HepG2 (cell line): ENCODE results near the gene APOLD1.

Experiments used
- CREB1 ChIP-seq, 2 experiments: fragments of 450-650 bp in 1 of 2; IDR thresholded peaks; 2 replicates each; pipeline ENCODE4 v1.6.1; 2016 to 2017; ENCODE audit warnings: control low read depth in 1 of 2, mild to moderate bottlenecking in 1 of 2, missing compliant biosample characterization in 1 of 2, missing genetic modification characterization in 1 of 2
- FOXJ3 ChIP-seq: sonication (generic); formaldehyde crosslinking; IDR thresholded peaks from 2 replicates; pipeline ENCODE4 v1.4.0; 2020; ENCODE audit warnings: missing genetic modification reagents, mild to moderate bottlenecking, borderline replicate concordance
- MXI1 ChIP-seq: IDR thresholded peaks from 3 replicates; pipeline ENCODE4 v1.6.1; 2012; ENCODE audit warnings: low read depth, low read length, inconsistent platforms, borderline replicate concordance
- PATZ1 ChIP-seq: sonication (generic); formaldehyde crosslinking; IDR thresholded peaks from 2 replicates; pipeline ENCODE4 v1.4.0; 2020; ENCODE audit warnings: missing genetic modification reagents
- RBAK ChIP-seq: sonication (generic); formaldehyde crosslinking; IDR thresholded peaks from 2 replicates; pipeline ENCODE4 v1.5.1; 2020; ENCODE audit warnings: mild to moderate bottlenecking, missing genetic modification reagents
- SOX5 ChIP-seq: IDR thresholded peaks from 2 replicates; pipeline ENCODE4 v1.6.1; 2016; ENCODE audit warnings: borderline replicate concordance
- TBP ChIP-seq: sonication (generic); formaldehyde crosslinking; IDR thresholded peaks from 2 replicates; pipeline ENCODE4 v1.5.0; 2020; ENCODE audit warnings: missing genetic modification reagents
- USF2 ChIP-seq, 2 experiments: sonication (generic) in 1 of 2; formaldehyde crosslinking in 1 of 2; IDR thresholded peaks; 2 replicates each; pipeline versions ENCODE4 v1.5.1 to v1.6.1; 2011 to 2020; ENCODE audit warnings: borderline replicate concordance in 1 of 2, low read depth in 1 of 2, low read length in 1 of 2, mild to moderate bottlenecking in 1 of 2, missing genetic modification reagents in 1 of 2, moderate library complexity in 1 of 2
- ZBTB33 ChIP-seq: sonication (generic); formaldehyde crosslinking; IDR thresholded peaks from 2 replicates; pipeline ENCODE4 v1.4.0; 2020; ENCODE audit warnings: missing genetic modification reagents
- ZNF234 ChIP-seq: sonication (generic); formaldehyde crosslinking; conservative IDR thresholded peaks from 2 replicates; pipeline ENCODE4 v1.5.1; 2020; ENCODE audit warnings: mild to moderate bottlenecking, missing genetic modification reagents
- TF ChIP-seq, protein P1 (sequence below): sonication (generic); formaldehyde crosslinking; IDR thresholded peaks from 2 replicates; pipeline ENCODE4 v1.5.1; 2020; ENCODE audit warnings: mild to moderate bottlenecking, missing genetic modification reagents, moderate library complexity
- TF ChIP-seq, protein P2 (sequence below): sonication (generic); formaldehyde crosslinking; IDR thresholded peaks from 2 replicates; pipeline ENCODE4 v1.5.0; 2020; ENCODE audit warnings: mild to moderate bottlenecking, missing genetic modification reagents, moderate library complexity
- TF ChIP-seq, protein P3 (sequence below): sonication (generic); formaldehyde crosslinking; IDR thresholded peaks from 2 replicates; pipeline ENCODE4 v1.5.0; 2020; ENCODE audit warnings: missing genetic modification reagents

DNA sequence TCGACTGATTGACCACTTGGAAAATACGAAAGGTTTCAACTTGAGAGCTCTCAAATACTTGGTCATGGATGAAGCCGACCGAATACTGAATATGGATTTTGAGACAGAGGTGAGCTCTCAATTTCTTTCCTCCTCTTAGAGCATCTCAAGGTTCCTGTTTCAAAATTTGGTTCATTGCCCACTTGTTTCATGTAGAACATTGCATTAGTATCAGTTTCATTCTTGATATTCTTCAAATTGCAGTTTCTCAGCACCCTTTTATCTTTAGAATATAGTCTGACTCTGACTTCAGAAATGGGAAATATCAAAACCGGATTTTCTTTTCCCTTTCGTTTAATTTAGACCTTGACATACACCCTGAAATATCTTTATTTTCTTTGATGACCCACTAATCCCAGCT lies 36.5 kb downstream of the APOLD1 start:
- TF ChIP-seq ZNF234 (CRISPR knock-in tag) (no peak), RBAK (no peak), TBP (CRISPR knock-in tag) (no peak), USF2 (IDR thresholded peaks at IDR 0.05; ENCODE audit: low read depth, low read length) (no peak), USF2 (CRISPR knock-in tag; IDR thresholded peaks at IDR 0.05; ENCODE audit: borderline replicate concordance) (no peak), SOX5 (CRISPR knock-in tag) (no peak), ZBTB33 (CRISPR knock-in tag) (no peak), CREB1 (IDR thresholded peaks at IDR 0.05) (no peak), CREB1 (CRISPR knock-in tag; IDR thresholded peaks at IDR 0.05) (no peak), PATZ1 (CRISPR knock-in tag) (no peak), MXI1 (no peak), FOXJ3 (CRISPR knock-in tag) (no peak)
- TF ChIP-seq, protein P1, sequence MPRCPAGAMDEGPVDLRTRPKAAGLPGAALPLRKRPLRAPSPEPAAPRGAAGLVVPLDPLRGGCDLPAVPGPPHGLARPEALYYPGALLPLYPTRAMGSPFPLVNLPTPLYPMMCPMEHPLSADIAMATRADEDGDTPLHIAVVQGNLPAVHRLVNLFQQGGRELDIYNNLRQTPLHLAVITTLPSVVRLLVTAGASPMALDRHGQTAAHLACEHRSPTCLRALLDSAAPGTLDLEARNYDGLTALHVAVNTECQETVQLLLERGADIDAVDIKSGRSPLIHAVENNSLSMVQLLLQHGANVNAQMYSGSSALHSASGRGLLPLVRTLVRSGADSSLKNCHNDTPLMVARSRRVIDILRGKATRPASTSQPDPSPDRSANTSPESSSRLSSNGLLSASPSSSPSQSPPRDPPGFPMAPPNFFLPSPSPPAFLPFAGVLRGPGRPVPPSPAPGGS (CRISPR knock-in tag): no peak
- TF ChIP-seq, protein P2, sequence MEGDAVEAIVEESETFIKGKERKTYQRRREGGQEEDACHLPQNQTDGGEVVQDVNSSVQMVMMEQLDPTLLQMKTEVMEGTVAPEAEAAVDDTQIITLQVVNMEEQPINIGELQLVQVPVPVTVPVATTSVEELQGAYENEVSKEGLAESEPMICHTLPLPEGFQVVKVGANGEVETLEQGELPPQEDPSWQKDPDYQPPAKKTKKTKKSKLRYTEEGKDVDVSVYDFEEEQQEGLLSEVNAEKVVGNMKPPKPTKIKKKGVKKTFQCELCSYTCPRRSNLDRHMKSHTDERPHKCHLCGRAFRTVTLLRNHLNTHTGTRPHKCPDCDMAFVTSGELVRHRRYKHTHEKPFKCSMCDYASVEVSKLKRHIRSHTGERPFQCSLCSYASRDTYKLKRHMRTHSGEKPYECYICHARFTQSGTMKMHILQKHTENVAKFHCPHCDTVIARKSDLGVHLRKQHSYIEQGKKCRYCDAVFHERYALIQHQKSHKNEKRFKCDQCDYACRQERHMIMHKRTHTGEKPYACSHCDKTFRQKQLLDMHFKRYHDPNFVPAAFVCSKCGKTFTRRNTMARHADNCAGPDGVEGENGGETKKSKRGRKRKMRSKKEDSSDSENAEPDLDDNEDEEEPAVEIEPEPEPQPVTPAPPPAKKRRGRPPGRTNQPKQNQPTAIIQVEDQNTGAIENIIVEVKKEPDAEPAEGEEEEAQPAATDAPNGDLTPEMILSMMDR (CRISPR knock-in tag): no peak
- TF ChIP-seq, protein P3, sequence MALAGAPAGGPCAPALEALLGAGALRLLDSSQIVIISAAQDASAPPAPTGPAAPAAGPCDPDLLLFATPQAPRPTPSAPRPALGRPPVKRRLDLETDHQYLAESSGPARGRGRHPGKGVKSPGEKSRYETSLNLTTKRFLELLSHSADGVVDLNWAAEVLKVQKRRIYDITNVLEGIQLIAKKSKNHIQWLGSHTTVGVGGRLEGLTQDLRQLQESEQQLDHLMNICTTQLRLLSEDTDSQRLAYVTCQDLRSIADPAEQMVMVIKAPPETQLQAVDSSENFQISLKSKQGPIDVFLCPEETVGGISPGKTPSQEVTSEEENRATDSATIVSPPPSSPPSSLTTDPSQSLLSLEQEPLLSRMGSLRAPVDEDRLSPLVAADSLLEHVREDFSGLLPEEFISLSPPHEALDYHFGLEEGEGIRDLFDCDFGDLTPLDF (CRISPR knock-in tag): no peak
